Nephron progenitor cell (in vitro differentiated cells): ENCODE data around the gene IFNA13.

ENCODE experiments used
- DNase-seq: peaks from one replicate; pipeline ENCODE4 v3.0.0; 2021
- H3K27ac Mint-ChIP-seq: 2 replicates; pipeline ENCODE4 v1.8.0; 2021; ENCODE audit warnings: mild to moderate bottlenecking, moderate library complexity, mixed read lengths
- H3K27me3 Mint-ChIP-seq: 2 replicates; pipeline ENCODE4 v1.8.0; 2021; ENCODE audit warnings: mild to moderate bottlenecking, low read depth, mixed read lengths; ENCODE audit not compliant: poor library complexity
- H3K36me3 Mint-ChIP-seq: 2 replicates; pipeline ENCODE4 v1.8.0; 2021; ENCODE audit warnings: low read depth, mixed read lengths
- H3K4me1 Mint-ChIP-seq: 2 replicates; pipeline ENCODE4 v1.8.0; 2021; ENCODE audit warnings: mixed read lengths
- H3K4me3 Mint-ChIP-seq: 2 replicates; pipeline ENCODE4 v1.8.0; 2021; ENCODE audit warnings: mild to moderate bottlenecking, moderate library complexity, mixed read lengths
- H3K9me3 Mint-ChIP-seq: 2 replicates; pipeline ENCODE4 v1.8.0; 2021; ENCODE audit warnings: mild to moderate bottlenecking, moderate library complexity, mixed read lengths
- CTCF ChIP-seq: fragments of 200-600 bp; sonication (generic); IDR thresholded peaks from 2 replicates; pipeline ENCODE4 v1.5.0; 2021; ENCODE audit warnings: antibody characterized with exemption

IFNA13 gene

GRCh38 chr9:21367957-21368356, at the start of gene IFNA13:
Gene IFNA13, minus strand, starts transcription at chr9:21368057. Its CDS starts 47 bp downstream, at chr9:21368010.
- no peak for TF ChIP-seq CTCF
- H3K27ac Mint-ChIP-seq: no peak within 1 kb of the TSS
- no peak within 1 kb of the TSS for H3K4me3 Mint-ChIP-seq
- no peaks in the 10 kb centered on the region for H3K4me1 Mint-ChIP-seq
- no peak for DNase-seq
- H3K9me3 Mint-ChIP-seq: no peaks in the 10 kb centered on the region
- H3K36me3 Mint-ChIP-seq: no peaks in the 10 kb centered on the region
- H3K27me3 Mint-ChIP-seq: peaks cover 16% of the 10 kb centered on the region

- Mint-ChIP-seq H3K27ac (no peak overlapping the region), H3K27me3 (peaks cover 3% of the 10 kb centered on the region), H3K36me3 (no peaks in the 10 kb centered on the region), H3K4me3 (no peak overlapping the region), H3K4me1 (peaks cover 15% of the 10 kb centered on the region), H3K9me3 (no peaks in the 10 kb centered on the region)
- no peak for DNase-seq
- TF ChIP-seq CTCF: no peak
Measured at GRCh38 chr9:21415493-21416267, 47.8 kb upstream of the IFNA13 start.

GRCh38 chr9:21414220-21414940, 46.5 kb upstream of the IFNA13 start:
- Mint-ChIP-seq H3K4me3 (no peak overlapping the region), H3K4me1 (peaks cover 15% of the 10 kb centered on the region), H3K27me3 (peaks cover 3% of the 10 kb centered on the region), H3K27ac (no peak overlapping the region), H3K36me3 (no peaks in the 10 kb centered on the region), H3K9me3 (no peaks in the 10 kb centered on the region)
- TF ChIP-seq CTCF: no peak
- DNase-seq: no peak

GRCh38 chr9:21413624-21414023, 45.8 kb upstream of the IFNA13 start:
- Mint-ChIP-seq H3K9me3 (no peaks in the 10 kb centered on the region), H3K27ac (no peak overlapping the region), H3K36me3 (no peaks in the 10 kb centered on the region), H3K4me3 (no peak overlapping the region), H3K4me1 (peaks cover 15% of the 10 kb centered on the region), H3K27me3 (peaks cover 3% of the 10 kb centered on the region)
- DNase-seq: no peak
- TF ChIP-seq CTCF: peak; percentile 9

GRCh38 chr9:21413151-21413550, 45.3 kb upstream of the IFNA13 start:
- Mint-ChIP-seq H3K9me3 (no peaks in the 10 kb centered on the region), H3K4me3 (no peak overlapping the region), H3K36me3 (no peaks in the 10 kb centered on the region), H3K4me1 (peaks cover 15% of the 10 kb centered on the region), H3K27ac (no peak overlapping the region), H3K27me3 (peaks cover 3% of the 10 kb centered on the region)
- no peak for DNase-seq
- no peak for TF ChIP-seq CTCF
